LHCN-M2 (cell line): Measurements from ENCODE around the gene CFAP58. TPM values are rescaled to one million over a fixed set of nuclear protein-coding genes. Genes with fewer than 3 reads are reported as not detected.

ENCODE experiments used
- DNase-seq: peaks from one replicate; pipeline ENCODE4 v3.0.0-alpha.2; 2012; ENCODE audit warnings: low read depth
- total RNA-seq: library from RNA; depleted of rRNA; stranded (reverse); fragments of >200 nt; gene quantifications from 2 replicates; pipeline ENCODE4 v1.2.3, GENCODE V29; 2014; rRNA removed

Gene CFAP58
- total RNA-seq, 1 experiment from 2014 or later, result 1.4 TPM

GRCh38 chr10:104480797-104481196 is 127.2 kb downstream of the CFAP58 start:
- no peak for DNase-seq

- DNase-seq, result no peak
These were observed 129.9 kb downstream of the CFAP58 start for GRCh38 chr10:104483582-104483981.

DNA sequence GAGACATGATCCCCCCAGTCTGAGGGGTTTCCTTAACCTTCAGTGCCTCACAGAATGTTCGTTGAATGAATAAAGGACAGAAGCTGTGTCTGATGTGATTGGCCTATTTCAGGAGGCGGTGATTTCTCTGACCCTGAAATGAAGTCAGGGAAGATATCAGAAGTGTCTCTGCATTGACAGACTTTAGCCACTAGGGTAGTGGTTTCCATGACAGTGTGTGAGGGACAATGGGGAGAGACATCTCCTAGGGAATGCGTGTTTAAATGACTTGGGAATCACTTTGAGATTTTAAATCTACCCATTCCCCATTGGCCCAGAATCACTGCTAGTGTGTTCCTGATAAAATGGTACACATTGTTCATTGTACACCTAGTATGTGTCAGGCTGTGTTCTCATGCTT is 132.0 kb downstream of the CFAP58 start:
- DNase-seq, result no peak

DNA sequence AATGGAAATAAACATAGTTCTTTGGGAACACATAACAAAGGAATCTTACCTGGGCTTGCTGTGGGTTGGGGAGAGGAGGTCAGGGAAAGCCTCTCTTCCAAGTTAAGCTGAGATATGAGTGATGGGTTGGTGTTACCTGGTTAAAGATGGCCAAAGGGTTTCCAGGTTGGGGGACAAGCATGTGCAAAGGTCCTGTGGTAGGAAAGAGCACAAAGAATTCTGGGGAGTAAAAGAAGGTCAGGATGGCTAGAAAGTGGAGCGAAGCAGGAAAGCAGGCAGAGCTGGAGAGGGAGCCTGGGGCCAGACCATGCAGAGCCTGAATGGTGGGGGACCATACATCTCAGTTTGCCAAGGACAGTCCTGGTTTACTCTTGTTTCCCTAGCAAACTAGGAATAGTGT is 133.2 kb downstream of the CFAP58 start:
- no peak for DNase-seq

GRCh38 chr10:104487794-104488438 is 134.3 kb downstream of the CFAP58 start:
- DNase-seq, result no peak

DNA sequence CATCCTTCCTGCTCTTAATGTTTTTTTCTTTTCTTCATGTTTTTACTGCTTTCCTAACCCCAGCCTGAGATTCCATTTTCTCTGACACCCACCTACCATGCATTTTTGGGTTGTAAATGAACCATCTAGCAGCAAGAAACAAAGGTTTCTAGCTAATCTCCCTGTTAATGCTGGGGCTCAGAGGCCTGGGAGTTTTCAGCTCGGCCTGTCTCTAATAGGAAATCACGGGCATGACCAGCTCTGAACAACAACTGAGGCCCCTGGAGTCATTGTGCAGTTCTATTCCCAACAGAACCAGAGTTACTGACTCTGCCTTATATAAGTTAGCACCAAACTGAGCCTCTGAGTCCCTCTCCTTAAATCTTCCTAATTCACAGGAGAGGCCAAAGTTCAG is 134.8 kb downstream of the CFAP58 start:
- DNase-seq, result no peak

- no peak for DNase-seq
These were observed 138.8 kb downstream of the CFAP58 start for GRCh38 chr10:104492329-104492940.

- DNase-seq, result no peak
These were observed 144.9 kb downstream of the CFAP58 start for GRCh38 chr10:104498347-104499081.

DNA sequence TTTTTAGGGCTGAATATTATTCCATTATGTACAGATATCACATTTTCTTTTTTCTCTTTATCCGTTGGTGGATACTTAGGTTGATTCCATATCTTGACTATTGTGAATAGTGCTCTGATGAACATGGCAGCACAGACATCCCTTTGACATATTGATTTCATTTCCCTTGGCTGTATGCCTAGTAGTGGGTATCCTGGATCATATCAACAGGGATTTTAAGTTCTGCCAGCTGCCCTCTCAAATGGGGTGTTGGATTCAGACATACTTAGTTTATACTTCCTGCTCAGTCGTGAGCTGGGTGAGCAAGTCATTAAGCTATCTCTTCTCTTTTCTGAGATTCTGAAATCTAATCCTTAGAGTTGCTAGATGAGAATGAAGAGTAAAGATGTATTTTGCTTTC is 147.8 kb downstream of the CFAP58 start:
- DNase-seq, result no peak

- no peak for DNase-seq
These were observed 148.4 kb downstream of the CFAP58 start for GRCh38 chr10:104501864-104502579.

DNA sequence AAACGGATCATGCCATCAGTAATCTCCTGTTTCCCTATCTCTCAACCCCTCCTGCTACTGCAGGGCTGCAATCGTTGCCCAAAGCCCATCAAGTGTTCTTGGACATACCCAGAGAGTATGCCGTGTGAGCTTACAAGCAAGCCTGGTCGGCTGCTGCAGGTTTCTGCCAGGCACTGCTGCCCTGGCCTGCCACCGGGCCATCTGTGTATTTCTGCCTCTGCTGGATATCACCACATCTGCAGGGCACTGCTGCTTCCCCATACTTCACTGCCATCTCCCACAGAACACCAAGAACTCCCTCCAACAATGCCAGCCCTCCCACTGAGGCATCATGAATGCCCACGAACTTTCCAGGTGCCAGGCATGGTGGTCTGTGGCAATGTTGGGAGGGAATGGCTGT is 149.3 kb downstream of the CFAP58 start:
- DNase-seq, result no peak

Other genes with a start within 250 kb of the CFAP58 start
- gene SFR1, start 231.7 kb upstream of the CFAP58 start, total RNA-seq, result 13.1 and 14.9 TPM in 2 replicates
- 0.06 TPM in 1 of 2 replicates, not detected in the other for gene CFAP43, start 121.5 kb upstream of the CFAP58 start, total RNA-seq
- gene GSTO1, start 98.9 kb upstream of the CFAP58 start, total RNA-seq, result 211 and 248 TPM in 2 replicates
- gene GSTO2, start 84.6 kb upstream of the CFAP58 start, total RNA-seq, result 0.38 and 0.46 TPM in 2 replicates
- 20.0 and 26.6 TPM in 2 replicates for gene ITPRIP, start 15.4 kb upstream of the CFAP58 start, total RNA-seq